SK-N-SH treated with all-trans-retinoic acid at 6 μM for 48 hours (cell line): ENCODE data around the gene FASN.

ENCODE experiments used
- BACH2 ChIP-seq: fragments of 250-450 bp; sonication (Bioruptor Pico); IDR thresholded peaks from 2 replicates; pipeline ENCODE4 v1.9.0; 2021; ENCODE audit warnings: mild to moderate bottlenecking, borderline replicate concordance
- CSDC2 ChIP-seq: fragments of 250-450 bp; sonication (Bioruptor Pico); IDR thresholded peaks from 2 replicates; pipeline ENCODE4 v1.5.0; 2020; ENCODE audit warnings: mild to moderate bottlenecking, moderate library complexity
- ESRRG ChIP-seq: fragments of 250-450 bp; sonication (Bioruptor Pico); IDR thresholded peaks from 2 replicates; pipeline ENCODE4 v1.6.1; 2021; ENCODE audit warnings: mild to moderate bottlenecking
- GLIS3 ChIP-seq: fragments of 250-450 bp; sonication (Bioruptor Pico); IDR thresholded peaks from 2 replicates; pipeline ENCODE4 v1.5.0; 2020; ENCODE audit warnings: mild to moderate bottlenecking, moderate library complexity
- OSR1 ChIP-seq: fragments of 250-450 bp; sonication (Bioruptor Pico); IDR thresholded peaks from 2 replicates; pipeline ENCODE4 v1.8.0; 2022; ENCODE audit warnings: moderate library complexity, mild to moderate bottlenecking, inconsistent platforms
- TCF4 ChIP-seq: fragments of 250-450 bp; sonication (Bioruptor Pico); IDR thresholded peaks from 2 replicates; pipeline ENCODE4 v1.8.0; 2021; ENCODE audit warnings: mild to moderate bottlenecking, moderate library complexity, borderline replicate concordance
- TOX ChIP-seq: fragments of 250-450 bp; sonication (Bioruptor Pico); IDR thresholded peaks from 2 replicates; pipeline ENCODE4 v1.8.0; 2021; ENCODE audit warnings: mild to moderate bottlenecking, moderate library complexity, borderline replicate concordance
- ZFP3 ChIP-seq: fragments of 250-450 bp; sonication (Bioruptor Pico); IDR thresholded peaks from 2 replicates; pipeline ENCODE4 v1.5.0; 2020; ENCODE audit warnings: mild to moderate bottlenecking, moderate library complexity
- ZNF565 ChIP-seq: fragments of 450-650 bp; formaldehyde crosslinking; conservative IDR thresholded peaks from 2 replicates; pipeline ENCODE4 v1.5.0; 2020; ENCODE audit warnings: low read depth, mild to moderate bottlenecking, moderate library complexity
- TF ChIP-seq, protein P1 (sequence below): fragments of 250-450 bp; sonication (Bioruptor Pico); IDR thresholded peaks from 2 replicates; pipeline ENCODE4 v1.5.1; 2021; ENCODE audit warnings: mild to moderate bottlenecking, moderate library complexity
- TF ChIP-seq, protein P2 (sequence below): fragments of 250-450 bp; sonication (Bioruptor Pico); IDR thresholded peaks from 2 replicates; pipeline ENCODE4 v1.8.0; 2020; ENCODE audit warnings: mild to moderate bottlenecking, moderate library complexity, borderline replicate concordance
- TF ChIP-seq, protein P3 (sequence below): fragments of 250-450 bp; sonication (Bioruptor Pico); IDR thresholded peaks from 2 replicates; pipeline ENCODE4 v1.5.1; 2020; ENCODE audit warnings: low read depth, mild to moderate bottlenecking, moderate library complexity

DNA sequence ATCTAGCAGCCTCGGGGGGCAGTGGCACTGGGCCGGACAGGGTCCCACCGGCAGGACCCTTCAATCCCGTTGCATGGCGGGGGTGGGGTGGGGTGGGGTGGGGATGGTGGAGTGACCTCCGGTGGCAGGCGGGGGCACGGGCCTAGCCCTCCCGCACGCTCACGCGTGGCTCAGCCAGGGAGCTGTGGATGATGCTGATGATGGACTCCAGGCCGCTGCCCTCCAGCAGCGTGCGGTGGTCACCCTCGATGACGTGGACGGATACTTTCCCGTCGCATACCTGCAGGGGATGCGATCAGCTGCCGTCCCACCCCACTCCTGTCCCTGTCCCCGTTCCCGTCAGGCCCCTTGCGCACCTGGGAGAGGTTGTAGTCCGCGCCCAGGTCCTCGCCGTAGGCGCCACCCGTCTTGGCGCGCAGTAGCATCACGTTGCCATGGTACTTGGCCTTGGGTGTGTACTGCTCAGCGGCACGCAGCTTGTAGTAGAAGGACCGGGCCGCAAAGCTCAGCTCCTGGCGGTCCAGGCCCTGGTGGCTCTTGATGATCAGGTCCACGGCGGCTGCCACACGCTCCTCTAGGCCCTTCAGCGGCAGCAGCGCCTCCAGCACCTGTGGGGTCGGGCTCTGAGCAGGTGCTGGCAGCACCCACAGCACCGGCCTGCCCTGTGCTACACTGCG, 18.9 kb downstream of the FASN start:
- TF ChIP-seq, protein P1, sequence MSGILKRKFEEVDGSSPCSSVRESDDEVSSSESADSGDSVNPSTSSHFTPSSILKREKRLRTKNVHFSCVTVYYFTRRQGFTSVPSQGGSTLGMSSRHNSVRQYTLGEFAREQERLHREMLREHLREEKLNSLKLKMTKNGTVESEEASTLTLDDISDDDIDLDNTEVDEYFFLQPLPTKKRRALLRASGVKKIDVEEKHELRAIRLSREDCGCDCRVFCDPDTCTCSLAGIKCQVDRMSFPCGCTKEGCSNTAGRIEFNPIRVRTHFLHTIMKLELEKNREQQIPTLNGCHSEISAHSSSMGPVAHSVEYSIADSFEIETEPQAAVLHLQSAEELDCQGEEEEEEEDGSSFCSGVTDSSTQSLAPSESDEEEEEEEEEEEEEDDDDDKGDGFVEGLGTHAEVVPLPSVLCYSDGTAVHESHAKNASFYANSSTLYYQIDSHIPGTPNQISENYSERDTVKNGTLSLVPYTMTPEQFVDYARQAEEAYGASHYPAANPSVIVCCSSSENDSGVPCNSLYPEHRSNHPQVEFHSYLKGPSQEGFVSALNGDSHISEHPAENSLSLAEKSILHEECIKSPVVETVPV (CRISPR knock-in tag) = no peak
- no peak for TF ChIP-seq OSR1 (CRISPR knock-in tag)
- no peak for TF ChIP-seq ESRRG
- TF ChIP-seq BACH2 (CRISPR knock-in tag) = no peak
- TF ChIP-seq CSDC2 = no peak
- TF ChIP-seq, protein P2, sequence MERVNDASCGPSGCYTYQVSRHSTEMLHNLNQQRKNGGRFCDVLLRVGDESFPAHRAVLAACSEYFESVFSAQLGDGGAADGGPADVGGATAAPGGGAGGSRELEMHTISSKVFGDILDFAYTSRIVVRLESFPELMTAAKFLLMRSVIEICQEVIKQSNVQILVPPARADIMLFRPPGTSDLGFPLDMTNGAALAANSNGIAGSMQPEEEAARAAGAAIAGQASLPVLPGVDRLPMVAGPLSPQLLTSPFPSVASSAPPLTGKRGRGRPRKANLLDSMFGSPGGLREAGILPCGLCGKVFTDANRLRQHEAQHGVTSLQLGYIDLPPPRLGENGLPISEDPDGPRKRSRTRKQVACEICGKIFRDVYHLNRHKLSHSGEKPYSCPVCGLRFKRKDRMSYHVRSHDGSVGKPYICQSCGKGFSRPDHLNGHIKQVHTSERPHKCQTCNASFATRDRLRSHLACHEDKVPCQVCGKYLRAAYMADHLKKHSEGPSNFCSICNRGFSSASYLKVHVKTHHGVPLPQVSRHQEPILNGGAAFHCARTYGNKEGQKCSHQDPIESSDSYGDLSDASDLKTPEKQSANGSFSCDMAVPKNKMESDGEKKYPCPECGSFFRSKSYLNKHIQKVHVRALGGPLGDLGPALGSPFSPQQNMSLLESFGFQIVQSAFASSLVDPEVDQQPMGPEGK (CRISPR knock-in tag) = no peak
- TF ChIP-seq, protein P3, sequence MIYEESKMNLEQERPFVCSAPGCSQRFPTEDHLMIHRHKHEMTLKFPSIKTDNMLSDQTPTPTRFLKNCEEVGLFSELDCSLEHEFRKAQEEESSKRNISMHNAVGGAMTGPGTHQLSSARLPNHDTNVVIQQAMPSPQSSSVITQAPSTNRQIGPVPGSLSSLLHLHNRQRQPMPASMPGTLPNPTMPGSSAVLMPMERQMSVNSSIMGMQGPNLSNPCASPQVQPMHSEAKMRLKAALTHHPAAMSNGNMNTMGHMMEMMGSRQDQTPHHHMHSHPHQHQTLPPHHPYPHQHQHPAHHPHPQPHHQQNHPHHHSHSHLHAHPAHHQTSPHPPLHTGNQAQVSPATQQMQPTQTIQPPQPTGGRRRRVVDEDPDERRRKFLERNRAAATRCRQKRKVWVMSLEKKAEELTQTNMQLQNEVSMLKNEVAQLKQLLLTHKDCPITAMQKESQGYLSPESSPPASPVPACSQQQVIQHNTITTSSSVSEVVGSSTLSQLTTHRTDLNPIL (CRISPR knock-in tag) = no peak
- TF ChIP-seq ZNF565 = no peak
- TF ChIP-seq TCF4 (CRISPR knock-in tag) = no peak
- TF ChIP-seq ZFP3 = no peak
- TF ChIP-seq TOX (CRISPR knock-in tag) = no peak
- TF ChIP-seq GLIS3 = no peak
